HG03159 (cell line): ENCODE data around the gene SLC6A20.

Experiments used
- ATAC-seq: cut with Tn5 transposase; IDR thresholded peaks from one replicate; pipeline ENCODE4 v1.9.1; 2021; ENCODE audit warnings: mild to moderate bottlenecking, moderate library complexity; ENCODE audit not compliant: unreplicated experiment

The SLC6A20 gene

GRCh38 chr3:45802146-45802545, 5.8 kb upstream of the SLC6A20 start:
- ATAC-seq = no peak

GRCh38 chr3:45800611-45801010, 4.3 kb upstream of the SLC6A20 start:
- no peak for ATAC-seq

GRCh38 chr3:45799586-45799985, 3.2 kb upstream of the SLC6A20 start:
- ATAC-seq = no peak

DNA sequence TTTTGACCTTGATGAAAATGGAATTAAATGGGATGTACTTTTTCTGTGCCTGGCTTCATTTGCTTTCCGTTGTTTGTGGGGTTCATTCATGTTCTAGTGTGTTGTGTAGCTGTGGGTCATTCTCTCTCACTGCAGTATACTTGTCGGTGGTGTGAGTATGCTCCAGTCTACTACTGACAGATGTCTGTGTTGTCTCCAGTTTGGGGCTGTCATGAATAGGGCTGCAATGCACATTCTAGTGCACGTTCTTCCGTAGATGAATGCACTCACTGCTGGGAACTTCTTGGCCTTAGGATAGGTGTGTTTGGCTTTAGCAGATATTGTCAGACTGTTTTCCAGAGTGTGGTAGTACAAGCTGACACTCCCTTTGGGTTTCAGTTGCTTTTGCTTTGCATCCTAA, 1.7 kb upstream of the SLC6A20 start:
- no peak for ATAC-seq

GRCh38 chr3:45796902-45797637, 734 bp upstream of the SLC6A20 start:
- ATAC-seq = no peak

DNA sequence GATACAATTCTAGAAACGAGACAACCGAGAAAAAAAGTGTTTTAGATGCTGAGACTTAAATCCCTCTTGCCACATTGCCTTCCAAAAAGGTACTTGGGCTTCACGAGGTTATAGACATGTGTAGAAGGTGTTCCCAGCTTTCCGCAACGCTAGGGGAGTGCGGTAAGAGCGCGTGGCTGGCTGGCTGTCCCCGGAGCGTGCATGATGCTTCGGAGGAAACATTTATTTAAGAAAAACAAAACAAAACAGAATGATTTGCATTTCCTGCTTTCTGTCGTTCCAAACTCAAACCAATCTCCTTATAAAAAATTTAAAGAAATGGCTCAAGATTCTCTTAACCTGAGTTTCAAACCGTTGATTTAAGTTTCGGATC, 841 bp downstream of the SLC6A20 start:
- no peak for ATAC-seq

DNA sequence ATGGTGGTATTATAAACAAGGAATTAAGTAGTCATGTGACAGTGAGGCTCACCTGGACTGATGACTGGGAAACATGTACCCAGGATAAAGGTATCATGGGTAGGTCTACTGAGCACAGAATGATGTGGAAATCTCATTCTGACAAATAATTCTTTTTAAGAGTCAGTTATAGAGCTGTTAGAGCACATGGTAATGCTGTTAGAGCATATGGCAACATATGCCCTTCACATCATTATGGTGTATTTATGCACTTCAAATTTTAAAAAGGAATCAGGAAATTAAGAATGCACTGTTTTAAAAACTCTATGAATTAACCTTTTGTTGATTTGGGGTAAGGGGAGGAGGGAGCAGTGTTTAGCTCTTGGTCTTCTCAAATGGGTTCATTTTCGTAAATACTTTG, 1.7 kb downstream of the SLC6A20 start:
- no peak for ATAC-seq

GRCh38 chr3:45794177-45794560, 2.2 kb downstream of the SLC6A20 start:
- no peak for ATAC-seq

GRCh38 chr3:45793482-45794176, 2.7 kb downstream of the SLC6A20 start:
- ATAC-seq = no peak

DNA sequence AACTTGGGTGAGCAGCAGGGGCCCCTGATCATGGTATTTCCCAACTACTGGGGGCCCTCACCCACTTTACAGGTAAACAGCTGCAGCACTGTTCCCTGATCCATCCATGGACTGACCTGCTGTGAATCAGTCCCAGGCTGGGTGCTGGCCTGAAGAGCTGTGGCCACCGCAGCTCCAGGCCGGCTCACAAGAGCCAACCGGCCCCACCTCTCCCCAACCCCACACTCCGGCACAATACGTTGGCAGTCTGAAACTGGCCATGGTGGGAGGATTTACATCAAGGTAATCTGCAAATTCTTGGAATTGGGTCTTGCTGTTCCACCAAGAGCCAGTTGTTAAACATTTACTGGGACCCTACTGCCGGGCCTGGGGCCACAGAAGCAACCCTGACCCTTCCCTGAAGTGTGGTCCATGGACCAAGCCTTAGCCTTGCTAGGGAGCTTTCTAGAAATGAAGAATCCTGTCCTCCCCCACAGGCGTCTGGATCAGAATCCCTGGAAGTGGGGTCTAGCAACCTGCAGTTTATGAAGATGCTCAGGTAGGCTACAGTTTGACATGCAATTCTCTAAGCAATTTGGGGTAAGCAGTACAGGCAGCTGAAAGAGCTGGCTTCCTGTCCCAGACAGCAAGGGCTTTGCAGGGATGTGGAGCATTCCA, 3.7 kb downstream of the SLC6A20 start:
- ATAC-seq = no peak

GRCh38 chr3:45792036-45792435, 4.3 kb downstream of the SLC6A20 start:
- ATAC-seq = no peak

- no peak for ATAC-seq
Measured at GRCh38 chr3:45790596-45790995, 5.7 kb downstream of the SLC6A20 start.

DNA sequence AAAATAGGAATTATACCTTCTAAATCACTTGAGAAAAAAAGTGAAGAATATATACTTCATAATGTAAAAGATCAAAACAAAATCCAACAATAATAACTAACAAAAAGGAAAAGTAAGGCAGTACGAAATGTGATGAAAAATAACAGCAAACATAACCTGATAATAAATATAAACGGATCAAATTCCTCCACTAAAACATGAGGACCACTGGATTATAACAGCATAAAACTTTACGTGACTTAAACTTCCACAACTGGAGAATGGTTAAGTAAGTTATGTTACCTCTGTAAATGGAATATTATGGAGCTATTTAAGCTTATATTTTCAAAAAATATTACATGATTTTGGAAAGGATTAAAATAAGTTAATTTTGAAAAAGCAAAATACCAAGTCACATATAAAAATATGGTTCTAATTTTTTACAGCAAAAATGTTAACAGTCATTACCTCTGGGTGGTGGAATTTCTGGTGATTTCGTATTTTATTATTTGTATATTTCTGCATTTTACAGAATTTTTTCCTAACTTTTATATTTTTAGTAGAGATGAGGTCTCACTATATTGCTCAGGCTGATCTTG, 7.0 kb downstream of the SLC6A20 start:
- ATAC-seq = no peak

DNA sequence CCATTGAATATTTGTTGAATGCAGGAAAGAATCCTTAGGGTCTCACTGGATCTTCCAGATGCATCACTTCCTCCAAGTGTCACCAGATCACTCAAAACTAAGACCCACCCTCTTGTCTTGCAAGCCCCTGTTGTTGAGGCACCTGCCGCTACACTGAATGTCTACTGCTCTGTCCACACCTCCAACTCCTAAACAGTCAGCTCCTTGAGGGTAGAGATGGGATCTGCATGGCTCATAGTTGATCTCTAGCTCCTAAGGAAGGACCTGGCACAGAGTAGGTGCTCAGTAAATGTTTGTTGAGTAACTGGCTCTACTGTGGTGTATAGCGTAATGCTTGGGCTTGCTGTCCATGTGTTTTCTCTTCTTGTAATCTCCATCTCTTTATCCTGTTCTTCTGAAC, 8.8 kb downstream of the SLC6A20 start:
- no peak for ATAC-seq

DNA sequence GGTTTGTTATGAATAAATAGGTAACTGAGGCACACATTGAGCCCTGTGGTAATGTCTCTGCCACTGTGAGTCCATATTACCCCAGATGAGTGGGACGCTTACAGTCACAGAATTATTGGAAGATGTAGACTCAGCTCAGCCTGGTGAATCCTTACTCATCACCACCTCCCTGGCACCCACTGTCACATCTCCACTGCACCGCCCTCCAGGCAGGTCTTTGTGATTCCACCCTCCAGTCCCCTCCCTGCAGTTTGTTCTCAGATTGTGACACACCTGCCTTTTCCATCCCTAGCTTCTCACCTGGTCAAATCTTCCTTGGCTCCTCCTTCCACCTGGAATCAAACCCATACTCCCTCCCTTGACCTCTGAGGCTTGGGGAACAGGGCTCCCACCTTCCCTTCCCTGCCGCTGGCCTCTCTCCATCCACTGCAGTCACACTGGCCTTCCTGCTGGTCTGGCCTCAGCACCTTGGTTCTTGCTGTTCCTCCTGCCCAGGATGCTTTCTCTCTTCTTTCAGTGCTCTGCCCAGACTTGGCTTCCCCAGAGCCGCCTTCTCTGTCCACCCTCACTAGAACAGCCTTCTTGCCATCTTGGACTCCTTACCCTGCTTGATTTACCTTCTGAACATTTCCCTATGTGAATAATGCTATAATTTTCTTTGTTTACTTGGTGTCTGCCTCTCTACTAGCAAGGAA, 9.4 kb downstream of the SLC6A20 start:
- no peak for ATAC-seq

DNA sequence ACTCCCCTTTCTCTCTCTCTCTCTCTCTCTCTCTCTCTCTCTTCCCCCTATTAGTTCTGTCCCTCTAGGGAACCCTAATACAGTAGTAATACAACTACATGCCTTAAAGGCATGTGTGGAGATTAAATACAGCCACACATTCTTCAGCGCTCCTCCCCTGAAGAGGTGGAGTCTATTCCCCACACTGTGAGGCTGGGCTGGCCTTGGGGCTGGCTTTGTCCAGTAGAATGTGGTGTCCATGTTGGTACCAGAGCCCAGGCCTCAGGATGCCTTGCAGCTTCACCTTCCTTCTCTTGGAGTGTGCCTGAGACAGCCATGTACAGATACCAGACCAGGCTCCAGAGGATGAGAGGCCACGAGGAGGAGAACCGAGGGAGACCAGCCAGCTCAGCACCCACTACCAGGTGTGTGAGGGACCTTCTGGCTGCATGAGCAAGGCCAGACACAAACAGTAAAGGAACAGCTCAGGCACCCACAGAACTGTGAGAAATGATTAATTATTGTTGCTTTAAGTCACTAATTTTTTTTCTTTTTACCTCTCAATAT, 10.7 kb downstream of the SLC6A20 start:
- ATAC-seq = no peak

GRCh38 chr3:45783667-45784066, 12.7 kb downstream of the SLC6A20 start:
- no peak for ATAC-seq

DNA sequence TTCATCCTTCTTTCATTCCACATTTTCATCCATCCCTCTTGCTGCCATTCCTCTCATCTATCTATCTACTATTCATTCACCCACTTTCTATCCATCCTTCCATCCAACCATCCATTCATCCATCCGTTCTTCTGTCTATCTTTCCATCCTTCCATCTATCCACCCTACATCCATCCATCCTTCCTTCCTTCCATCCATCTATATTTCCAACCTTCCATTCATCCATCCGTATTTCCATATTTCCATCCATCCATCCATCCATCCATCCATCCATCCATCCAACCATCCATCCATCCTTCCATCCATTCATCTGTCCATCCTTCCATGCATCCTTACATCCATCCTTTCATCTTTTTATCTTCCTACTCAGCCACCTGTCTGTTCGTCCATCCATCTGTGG, 14.0 kb downstream of the SLC6A20 start:
- ATAC-seq = no peak

GRCh38 chr3:45781841-45782240, 14.5 kb downstream of the SLC6A20 start:
- no peak for ATAC-seq

DNA sequence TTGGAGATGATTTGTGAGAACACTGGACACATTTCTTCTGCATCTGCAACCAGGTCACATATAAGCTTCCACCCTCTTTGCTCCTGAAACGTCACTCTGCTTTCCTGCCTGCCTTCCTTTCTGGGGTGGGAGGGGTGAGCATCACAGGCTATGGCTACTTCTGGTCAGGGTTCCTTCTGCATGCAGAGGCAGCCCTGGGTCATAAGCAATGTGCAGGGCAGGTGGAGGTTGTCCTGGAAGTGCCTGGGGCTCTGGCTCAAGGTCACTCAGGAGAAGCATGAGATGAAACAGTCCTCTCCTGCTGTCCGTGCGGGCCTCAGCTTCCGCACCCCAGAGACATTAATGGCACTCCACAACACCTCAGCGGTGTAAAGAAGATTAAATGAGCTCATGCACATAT, 15.1 kb downstream of the SLC6A20 start:
- ATAC-seq = no peak
